Activated T-cell treated with anti-CD3 and anti-CD28 coated beads for 1 hour (primary cell): ENCODE data around the gene SLC26A1.
A peak's percentile ranks its signal among the peaks of the same experiment; 100 is the strongest.
"Not testable (repeated sequence)": the region's sequence is repeated elsewhere in the genome, so short reads cannot be mapped to it uniquely, and the experiment has no call there.

Source experiments
- DNase-seq: peaks from one replicate; pipeline ENCODE4 v3.0.0-alpha.2; 2020; ENCODE audit warnings: low read depth

The SLC26A1 gene

DNA sequence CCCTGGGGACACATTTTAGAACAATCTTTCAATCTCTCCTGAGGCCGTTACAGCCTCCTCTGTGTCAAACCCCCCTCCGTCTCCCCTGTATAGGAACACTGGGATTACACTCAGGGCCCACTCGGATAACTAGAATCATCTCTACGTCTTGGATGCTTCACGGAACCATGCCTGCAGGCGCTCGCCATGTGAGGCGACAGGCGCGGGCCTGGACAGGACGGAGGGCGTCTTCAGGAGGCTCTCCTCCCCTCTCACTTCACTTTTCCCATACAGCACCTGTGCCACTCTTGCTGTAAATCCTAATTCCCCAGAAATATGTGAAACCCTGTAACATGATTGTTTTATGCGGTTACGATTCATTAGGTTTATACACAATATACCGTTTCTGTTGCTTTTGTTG, 10.4 kb downstream of the SLC26A1 start:
- DNase-seq, result no peak

DNA sequence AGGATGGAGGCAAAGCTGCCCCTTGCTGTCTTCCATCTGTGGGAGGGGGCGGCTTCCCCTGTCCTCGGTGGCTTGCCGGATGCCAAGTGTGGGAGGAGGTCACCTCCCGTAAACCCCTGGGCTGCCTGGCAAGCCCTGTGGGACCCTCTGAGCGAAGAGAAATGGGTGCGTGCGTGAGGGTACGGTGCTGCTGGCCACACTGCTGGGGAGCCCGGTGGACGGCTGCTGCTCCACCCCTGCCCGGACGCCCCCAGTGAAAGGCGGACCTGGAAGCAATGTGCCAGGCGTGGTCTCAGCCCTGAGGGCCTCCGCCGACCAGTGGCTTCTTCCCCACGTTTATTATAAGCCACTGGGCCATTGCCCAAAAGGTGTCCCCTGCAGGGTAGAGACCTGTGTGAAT, 10.9 kb downstream of the SLC26A1 start:
- DNase-seq, result no peak

DNA sequence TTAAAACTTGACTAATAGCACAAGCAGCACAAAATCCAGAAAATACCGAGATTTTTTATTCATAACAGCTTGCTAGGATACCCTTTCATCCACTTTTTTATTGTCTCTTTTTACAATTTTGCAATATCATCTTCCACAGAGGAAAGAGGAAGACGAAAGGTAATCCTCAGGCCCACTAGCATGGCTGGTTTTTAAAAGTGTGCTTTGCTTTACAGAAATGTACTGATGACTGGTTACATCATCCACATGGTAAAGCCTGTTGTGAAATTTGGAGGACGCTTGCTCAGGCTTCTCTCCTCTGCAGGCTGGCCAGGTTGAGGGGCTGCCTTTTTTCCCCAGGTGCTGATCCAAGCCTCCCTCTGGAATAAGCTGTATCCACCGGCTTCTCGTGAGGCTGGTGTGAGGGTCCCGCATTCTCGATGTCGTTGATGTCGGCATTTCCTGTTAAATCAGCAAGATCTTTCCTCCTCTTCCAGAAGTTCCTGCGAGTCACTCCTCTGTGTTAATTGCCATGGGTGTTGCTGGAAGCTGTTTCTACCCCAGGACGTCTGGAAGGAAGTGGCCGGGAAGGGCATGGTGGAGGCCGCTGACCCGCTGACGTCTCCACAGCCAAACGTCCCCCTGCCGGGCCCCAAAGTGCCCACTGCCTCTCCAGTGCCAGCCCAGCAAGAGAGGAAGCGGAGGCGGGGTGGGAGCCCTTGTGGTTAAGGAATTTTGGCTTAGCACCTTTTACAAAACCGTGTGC, 14.1 kb downstream of the SLC26A1 start:
- no peak for DNase-seq

DNA sequence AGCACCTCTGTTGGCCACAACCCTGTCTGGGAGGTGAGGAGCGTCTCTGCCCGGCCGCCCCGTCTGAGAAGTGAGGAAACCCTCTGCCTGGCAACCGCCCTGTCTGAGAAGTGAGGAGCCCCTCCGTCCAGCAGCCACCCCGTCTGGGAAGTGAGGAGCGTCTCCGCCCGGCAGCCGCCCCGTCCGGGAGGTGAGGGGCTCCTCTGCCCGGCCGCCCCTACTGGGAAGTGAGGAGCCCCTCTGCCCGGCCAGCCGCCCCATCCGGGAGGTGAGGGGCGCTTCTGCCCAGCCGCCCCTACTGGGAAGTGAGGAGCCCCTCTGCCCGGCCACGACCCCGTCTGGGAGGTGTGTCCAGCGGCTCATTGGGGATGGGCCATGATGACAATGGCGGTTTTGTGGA, 17.2 kb downstream of the SLC26A1 start:
- DNase-seq, result not testable (repeated sequence)

DNA sequence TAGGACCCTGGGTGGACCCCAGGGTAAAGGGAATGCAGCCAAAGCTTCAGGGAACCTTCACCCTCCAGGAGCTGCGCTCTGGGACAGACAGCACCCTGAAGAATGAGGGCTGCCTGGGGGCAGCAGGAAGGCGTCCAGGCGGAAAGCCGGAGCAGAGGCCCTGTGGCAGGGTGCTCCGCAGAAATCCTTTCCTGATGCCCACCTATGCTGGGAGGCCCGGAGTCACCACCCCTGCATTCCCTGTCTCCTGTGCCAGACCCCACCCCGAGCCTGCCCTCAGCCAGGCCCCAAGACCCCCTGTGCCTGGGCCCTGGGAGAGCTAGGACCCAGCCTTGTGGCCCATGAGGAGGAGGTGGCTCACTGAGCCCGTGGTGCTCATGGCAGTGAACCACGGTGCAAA, 18.5 kb downstream of the SLC26A1 start:
- DNase-seq, result no peak

DNA sequence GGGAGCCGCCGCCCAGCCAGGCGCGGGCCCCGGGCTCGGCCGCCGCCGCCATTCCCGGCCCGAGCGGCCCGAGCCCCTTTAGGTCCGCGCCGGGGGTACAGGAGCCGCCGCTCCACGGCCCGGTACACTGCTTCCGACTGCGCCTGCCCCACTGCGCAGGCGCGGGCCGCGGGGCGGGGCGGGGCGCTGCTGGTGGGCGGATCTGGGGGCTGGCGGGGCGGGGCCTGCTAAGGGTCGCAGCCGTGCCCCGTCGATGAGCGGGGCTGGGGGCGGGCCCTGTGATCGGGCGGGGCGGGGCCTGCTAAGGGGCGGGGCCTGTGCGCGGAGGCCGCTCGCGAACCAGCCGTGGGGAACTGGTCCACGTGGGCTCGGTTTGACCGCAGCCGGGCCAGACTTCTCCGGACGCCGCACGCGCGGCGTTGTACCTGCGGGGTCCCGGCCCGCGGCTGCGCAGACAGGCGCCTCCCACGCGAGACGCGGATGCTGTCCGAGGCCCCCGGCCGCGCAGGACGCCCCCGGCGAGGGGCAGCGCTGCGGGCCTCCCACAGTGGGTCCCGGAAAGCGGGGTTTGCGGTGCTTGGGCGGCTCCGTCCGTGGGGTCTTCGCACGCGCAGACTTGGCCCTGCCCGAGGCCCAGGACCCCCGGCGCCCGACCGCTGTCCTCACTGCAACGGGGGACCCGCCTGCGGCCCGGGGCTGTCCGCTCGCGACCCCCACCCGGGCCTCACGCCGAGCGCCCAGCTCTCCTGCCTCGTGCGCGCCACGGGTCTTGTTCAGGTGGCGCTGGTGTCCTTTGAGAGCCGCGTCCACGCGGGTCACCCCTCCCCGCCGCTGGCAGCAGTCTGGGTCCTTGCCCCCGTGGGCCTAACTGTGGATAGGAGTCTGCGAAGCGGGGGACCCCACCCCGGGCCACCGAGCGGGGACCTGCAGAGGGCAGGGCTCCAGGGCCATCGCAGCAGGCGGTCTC, 19.5 kb downstream of the SLC26A1 start, which contains the start of gene DGKQ:
TSS of gene DGKQ (minus strand) at position 139 of the 967 bp plus-strand sequence. CDS start at position 52, 87 bp downstream.
- peak; percentile 87 for DNase-seq

DNA sequence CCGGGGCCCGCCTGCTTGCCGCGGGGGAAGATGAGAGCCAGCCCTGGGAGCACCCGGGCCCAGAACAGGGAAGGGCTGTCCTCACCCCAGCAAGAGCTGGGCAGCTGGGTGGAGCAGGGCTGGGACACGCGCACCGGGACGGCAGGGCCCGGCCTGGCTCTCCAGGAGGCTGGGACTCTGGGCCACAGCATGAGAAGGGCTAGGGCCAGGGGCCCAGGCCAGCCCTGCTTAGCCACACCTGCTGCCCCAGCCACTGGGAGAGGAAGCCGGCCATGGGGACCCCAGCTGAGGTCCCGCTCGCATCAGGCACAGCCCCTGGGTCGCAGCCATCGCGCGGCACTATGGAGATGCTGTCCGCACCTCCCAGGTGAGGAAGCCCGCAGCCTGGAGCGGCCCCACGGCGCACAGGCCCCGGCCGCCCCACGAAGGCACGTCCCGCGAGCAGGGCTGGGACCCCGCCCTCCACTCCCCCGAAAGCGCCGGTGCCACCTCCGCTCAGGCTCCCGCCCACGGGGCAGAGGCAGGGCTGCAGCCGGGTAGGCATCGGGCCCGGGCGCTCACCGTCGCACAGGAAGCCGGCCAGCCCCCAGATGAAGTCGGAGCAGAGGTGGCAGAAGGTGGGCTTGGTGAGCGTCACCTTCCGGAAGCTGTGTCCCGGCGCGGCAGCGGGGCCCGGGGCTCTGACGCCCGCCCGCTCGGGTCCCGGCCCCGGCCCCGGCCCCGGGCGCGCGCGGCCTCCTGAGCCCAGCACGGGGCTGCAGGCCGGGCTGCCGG, 20.4 kb downstream of the SLC26A1 start:
- DNase-seq, result peak; percentile 37

DNA sequence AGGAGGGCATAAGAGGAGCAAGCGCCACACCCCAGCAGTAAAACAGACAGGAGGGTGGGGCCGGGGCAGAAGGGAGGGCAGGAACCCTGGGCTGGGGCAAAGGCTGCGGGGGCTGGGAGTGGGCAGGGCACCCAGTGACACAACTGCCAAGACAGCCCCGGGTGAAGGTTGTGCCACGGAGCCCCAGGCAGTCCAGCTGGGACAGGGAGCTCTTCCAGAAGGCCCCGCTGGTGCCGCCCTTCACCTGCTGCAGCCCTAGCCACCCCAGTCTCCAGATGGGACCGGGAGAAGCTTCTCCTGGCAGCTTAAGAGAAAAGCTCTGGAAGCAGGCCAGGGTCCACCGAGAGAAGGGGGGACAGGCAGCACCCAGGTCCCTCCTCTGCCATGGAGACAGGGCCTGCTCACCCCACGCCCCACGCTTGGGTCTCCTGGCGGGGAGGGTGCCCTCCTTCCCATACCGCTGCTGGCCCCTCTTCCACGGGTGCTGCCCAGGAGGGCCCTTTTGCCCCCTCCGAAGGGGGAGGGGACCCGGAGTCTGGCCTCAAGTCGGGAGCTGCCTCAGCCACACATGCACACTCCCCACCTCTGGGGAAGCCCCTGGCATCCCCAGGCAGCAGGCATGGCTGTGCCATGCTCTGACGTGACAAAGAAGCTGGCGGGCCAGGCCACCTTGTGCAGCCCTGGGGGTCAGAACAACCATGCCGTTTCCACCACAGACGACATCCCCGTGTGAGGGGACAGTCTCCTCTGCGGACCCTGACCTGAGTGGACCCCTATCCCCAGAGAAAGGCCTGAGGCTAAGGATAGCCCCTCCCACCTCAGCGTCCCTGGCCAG, 21.3 kb downstream of the SLC26A1 start:
- no peak for DNase-seq

DNA sequence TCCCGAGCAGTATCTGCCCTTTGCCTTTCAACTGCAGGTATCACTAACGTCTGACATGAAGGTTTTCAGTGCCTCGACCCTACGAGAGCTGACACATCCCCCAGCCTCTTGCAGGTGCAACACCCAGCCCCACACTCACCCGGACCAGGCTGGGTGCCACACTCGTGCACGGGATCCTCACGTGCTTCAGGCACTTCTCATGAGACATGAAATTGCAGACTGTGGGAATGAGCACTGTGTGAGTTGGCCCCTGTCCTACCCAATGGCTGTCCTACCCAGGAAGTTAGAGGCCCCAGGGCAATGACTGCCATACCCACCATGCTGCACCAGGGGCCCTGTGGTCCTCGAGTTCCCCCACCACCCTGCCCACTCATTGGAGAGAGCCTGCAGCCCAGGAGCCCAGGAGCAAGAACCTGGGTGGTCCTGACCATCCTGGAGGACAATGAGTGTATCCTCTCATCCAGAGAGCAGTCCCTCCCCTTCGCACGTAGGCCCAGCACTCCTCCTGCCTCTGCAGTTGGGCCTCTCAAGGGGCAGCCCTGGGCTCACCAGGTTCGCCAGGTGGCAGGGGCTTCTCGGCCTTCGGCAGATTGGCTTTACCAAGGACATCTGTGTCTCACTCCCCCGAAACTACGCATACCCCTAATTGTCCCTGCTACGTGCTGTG, 22.2 kb downstream of the SLC26A1 start:
- no peak for DNase-seq

DNA sequence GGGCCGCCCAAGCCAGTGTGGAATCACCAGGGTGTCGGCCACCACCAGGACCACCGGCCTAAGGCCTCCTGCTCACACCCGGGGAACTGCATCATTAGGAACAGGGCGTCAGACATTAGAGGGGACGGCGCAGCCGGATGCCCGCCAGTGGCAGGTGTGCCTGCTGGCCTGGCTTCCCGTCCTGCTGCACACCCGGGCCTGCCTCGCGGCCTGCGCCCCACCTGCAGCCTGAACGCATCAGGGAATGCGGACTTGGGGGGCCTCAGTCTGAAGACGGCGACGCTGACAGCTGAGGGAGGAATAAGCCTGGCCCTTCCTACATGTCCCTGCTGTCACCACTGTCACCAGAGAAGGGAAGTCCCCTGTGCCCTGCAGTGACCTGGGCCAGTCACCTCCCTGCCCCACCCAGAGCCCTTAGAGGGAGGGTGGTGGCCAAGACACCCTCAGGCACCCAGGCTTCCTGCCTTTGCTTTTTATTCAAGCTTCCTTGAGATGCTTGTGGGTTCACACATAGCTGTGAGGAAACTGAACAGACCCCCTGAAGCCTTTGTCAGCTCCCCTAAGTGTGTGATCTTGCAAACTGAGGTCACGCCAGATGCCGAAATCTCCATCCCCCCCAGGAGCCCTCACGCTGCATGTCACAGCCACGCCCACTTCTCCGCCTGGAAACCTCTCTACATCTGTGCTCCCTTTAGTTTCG, 23.0 kb downstream of the SLC26A1 start:
- DNase-seq, result no peak

DNA sequence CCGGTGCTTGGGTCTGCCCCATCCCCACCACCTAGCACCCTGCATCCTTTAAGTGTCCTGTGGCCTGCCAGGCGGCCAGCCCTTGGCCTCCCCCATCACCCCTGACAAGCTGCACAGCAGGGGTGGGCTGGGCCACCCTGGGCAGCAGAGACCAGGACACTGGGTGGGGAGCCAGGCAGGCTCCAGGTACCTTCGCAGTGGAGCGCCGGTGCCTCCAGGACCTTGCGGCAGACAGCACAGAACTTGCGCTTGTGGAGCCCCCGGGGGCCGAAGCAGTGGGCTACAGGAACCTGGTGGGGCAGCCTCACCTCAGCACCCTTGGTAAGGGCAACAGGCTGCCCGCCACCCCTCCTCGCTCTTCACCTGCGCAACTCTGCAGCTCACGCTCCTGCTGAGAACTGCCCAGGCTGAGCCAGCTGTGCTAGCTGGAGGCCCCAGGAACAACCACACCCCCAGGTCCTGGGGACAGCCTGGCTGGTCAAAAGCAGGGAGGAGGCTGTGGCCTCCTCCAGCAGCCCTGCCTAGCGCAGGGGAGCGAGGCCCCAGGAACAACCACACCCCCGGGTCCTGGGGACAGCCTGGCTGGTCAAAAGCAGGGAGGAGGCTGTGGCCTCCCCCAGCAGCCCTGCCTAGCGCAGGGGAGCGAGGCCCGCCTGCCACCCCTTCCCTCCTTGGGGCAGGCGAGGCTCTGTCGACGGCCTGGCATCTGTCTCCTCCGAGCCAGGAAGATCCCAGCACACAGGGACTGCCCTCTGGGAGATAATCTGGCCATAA, 24.4 kb downstream of the SLC26A1 start:
- DNase-seq, result no peak

DNA sequence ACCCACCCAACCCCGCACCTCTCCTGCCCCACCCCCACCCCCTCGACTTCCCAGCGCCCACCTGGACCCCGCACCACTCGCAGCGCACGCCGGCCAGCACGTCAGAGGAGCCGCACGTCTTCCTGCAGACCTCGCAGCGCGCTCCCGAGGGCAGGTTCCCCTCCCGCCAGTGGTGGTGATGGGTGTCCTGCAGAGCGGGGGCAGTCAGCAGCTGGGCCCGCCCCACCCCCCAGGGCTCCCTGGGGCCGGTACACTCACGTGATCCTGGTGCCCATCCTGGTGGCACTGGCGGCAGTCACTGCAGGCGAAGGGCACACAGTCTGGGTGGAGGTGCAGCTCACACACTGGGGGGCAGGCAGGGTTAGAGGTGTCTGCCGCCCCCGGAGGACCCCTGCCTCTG, 25.0 kb downstream of the SLC26A1 start:
- no peak for DNase-seq

DNA sequence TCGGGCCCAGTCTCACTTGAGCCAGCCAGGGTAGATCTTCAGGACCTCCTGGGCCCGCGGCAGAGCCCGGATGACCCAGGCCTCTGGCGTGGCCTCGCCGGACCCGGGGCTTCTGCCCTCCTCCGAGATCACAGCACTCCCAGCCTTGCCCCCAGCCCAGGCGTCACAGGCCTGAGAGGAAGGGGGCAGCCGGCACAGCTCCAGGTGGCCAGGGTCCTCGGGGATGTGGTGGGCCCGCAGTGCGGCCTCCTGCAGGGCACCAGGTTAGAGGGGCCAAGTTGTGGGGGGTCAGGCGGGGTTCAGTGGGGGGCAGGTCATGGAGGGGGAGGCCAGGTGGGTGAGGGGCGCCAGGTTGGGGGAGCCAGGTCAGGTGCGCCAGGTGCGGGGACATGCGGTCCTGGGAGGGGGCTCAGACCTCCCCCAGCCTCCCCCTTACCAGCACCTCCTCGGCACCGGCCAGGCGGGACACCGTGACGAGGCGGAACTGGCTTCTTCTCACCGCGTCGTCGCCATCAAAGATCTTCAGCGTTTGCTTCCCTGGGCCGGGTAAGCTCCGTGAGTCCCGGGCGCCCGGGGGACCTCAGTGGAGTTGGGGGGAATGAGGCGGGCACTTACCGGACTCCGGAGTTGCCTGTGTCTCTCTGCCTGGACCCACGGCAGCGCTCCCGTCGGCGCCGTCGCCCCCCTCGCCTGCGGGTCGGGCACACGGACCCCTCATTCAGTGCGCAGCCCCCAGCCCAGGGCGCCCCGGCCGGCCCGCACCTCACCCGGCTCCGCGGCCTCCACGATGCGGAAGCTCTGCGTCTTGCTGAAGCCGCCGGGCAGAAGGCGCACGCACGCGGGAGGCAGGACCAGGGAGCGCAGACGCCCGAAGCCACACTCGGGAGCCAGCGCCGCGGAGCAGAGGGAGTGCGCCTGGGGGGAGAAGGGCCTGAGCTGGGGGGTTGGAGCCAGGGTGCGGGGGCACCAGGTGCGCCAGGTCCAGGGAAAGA, 25.8 kb downstream of the SLC26A1 start:
- DNase-seq, result no peak

DNA sequence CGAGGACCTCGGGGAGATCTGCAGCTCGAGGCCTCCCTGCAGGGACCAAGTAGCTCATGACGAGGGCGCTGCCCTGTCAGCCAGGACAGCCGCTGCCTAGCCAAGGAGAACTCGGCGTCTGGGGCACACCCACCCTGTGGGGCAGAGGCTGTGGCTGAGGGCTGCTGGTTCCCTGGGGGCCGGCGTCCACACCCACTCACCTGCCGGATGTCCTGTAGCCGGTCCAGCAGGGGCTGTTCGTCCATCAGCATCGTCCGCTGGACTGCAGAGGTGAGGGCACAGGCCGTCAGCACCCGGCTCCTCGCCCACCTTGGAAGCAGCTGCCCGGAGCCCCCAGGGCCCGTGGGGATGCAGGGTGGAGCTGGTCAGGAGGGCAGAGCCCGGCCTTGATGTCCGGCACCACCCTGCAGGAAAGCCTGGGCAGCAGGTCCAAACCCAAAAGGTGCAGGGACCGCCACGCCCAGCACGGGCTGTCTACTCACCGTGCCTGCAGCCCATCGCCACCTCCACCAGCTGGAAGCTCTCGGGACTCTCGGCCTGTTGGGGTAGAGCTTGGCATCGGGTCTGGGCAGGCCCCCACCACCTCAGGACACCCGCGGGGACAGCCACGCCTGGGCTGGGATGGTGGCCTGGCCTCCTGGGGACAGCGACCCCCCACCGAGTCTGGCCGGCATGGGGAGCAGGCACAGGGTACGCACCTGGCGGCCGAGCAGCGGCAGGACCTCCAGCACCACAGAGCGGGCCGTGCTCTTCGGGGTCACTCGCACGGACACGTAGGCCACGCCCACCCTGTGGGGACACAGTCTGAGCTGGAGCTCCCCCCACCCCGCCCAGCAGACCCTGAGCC, 26.7 kb downstream of the SLC26A1 start:
- DNase-seq, result no peak

DNA sequence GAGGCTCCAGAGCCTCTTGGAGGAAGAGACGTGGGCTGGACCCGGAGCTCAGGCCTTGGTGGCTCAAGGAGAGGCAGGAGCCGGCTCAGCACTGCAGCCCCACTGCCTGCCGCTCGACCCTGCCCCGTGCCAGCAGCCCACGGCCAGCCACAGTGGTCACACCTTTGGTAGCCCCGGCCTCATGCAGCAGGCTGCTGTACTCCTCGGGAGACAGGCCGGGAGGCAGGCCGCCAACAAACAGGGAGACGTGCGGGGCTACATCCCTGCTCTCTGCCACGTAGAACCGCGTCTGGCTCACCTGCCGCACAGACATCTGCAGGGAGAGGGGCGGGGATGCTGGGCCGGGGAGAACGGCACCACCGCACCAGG, 27.5 kb downstream of the SLC26A1 start:
- DNase-seq, result no peak

DNA sequence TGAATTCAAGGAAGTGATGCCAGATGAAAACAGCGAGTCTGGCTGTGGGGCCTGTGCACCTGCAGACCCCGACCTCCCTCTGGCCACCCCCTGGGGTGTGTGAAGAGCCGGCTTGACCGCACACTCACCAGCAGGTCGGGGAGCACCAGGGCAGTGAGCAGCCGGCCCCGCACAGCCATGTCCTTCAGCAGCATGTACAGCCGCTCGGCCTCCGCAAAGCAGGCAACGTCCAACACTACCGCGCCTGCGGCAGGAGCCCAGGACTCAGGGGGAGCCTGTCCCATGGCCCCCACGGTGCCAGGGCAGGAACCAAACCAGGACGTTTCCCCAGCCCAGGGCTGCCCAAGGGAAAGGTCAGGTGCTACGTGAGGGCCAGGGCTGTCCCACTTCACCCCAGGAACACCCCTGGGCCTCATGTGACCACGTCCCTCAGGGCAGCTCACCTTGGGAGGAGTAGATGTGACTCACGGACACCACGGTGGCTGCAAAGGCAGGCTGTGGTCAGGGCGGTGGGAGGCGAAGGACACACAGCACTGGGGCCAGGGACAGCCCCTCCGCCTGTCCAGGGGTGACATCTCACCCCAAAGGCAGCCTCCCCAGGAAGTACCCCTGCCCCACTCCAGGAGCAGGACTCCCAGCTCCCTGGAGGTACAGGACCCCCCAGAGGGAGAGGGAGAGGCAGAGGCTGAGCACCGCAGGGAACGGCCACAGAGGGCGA, 28.0 kb downstream of the SLC26A1 start:
- no peak for DNase-seq
